K562 (cell line): ENCODE results near the gene STK16. TPM values are rescaled to one million over a fixed set of nuclear protein-coding genes. Genes with fewer than 3 reads are reported as not detected.

Experiments
- ATAC-seq: fragments of 200-7000 bp; cut with Tn5 transposase; 3 replicates; pipeline ENCODE4 v1.9.1; 2020; ENCODE audit warnings: moderate library complexity
- Bru-seq: library from RNA; stranded (reverse); fragments of 400-500 nt; gene quantifications from one replicate; lab custom pipeline; 2021; lab: Mats Ljungman, UMichigan
- BruChase-seq, 2 experiments: library from RNA; stranded (reverse); fragments of 400-500 nt; gene quantifications; one replicate each; lab custom pipeline; 2021; lab: Mats Ljungman, UMichigan
- BruUV-seq: library from RNA; stranded (reverse); fragments of 400-500 nt; replicated peaks from 2 replicates; lab custom pipeline; 2021; lab: Mats Ljungman, UMichigan
- CTCF ChIA-PET: fragments of 300-600 bp; formaldehyde crosslinking; extraction: SDS; loops from one replicate; lab custom pipeline; 2021; ENCODE audit warnings: low intra/inter-chr PET ratio; lab: Yijun Ruan, JAX
- POLR2A ChIA-PET: fragments of 300-600, 350-650 bp; sonication (Branson Sonifier 250); formaldehyde crosslinking; extraction: SDS; loops from one replicate; lab custom pipeline; 2021; ENCODE audit warnings: antibody characterized with exemption, inconsistent platforms; lab: Yijun Ruan, JAX
- DNase-seq, 4 experiments: peaks; one replicate each; pipeline versions ENCODE4 v3.0.0 to v3.0.0-alpha.2; 2011 to 2018; ENCODE audit warnings: low spot score in 3 of 4, mixed read lengths in 3 of 4; ENCODE audit errors: extremely low read depth in 1 of 4
- FAIRE-seq: peaks from 2 replicates; lab custom pipeline; 2011; peaks lifted over from hg19 to GRCh38; lab: Jason Lieb, UNC
- H2AFZ ChIP-seq: 2 replicates; pipeline ENCODE4 v1.6.0; 2011; ENCODE audit warnings: low read depth, low read length, control low read depth, inconsistent platforms
- H3K27ac ChIP-seq: fragments of 200-600 bp; 3 replicates; pipeline ENCODE4 v1.8.0; 2011; ENCODE audit warnings: low read depth, mild to moderate bottlenecking, control low read depth, inconsistent platforms, low read length, moderate library complexity, mixed read lengths; ENCODE audit errors: extremely low read depth
- H3K27me3 ChIP-seq, 2 experiments: fragments of 300-600 bp in 1 of 2; 2 replicates in 1 of 2; 3 replicates in 1 of 2; pipeline versions ENCODE4 v1.6.0 to v1.8.0; 2011; ENCODE audit warnings: inconsistent platforms in 2 of 2, low read length in 2 of 2, mild to moderate bottlenecking in 1 of 2, mixed read lengths in 1 of 2, moderate library complexity in 1 of 2; ENCODE audit not compliant: control insufficient read depth in 2 of 2, insufficient read depth in 2 of 2
- H3K36me3 ChIP-seq: fragments of 300-600 bp; 3 replicates; pipeline ENCODE4 v1.8.0; 2011; ENCODE audit warnings: mild to moderate bottlenecking, low read length, inconsistent platforms; ENCODE audit not compliant: control insufficient read depth, insufficient read depth
- H3K4me1 ChIP-seq, 2 experiments: fragments of 200-600 bp in 1 of 2; replicated peaks in 1 of 2; 2 replicates in 1 of 2; 3 replicates in 1 of 2; pipeline versions ENCODE4 v1.5.1 to v1.8.0; 2011; ENCODE audit warnings: inconsistent platforms in 2 of 2, low read length in 2 of 2, mild to moderate bottlenecking in 1 of 2, mixed read lengths in 1 of 2, moderate library complexity in 1 of 2; ENCODE audit not compliant: control insufficient read depth in 2 of 2, insufficient read depth in 2 of 2
- H3K4me2 ChIP-seq: 2 replicates; pipeline ENCODE4 v1.6.1; 2011; ENCODE audit warnings: low read length, control low read depth, inconsistent platforms, mixed read lengths; ENCODE audit not compliant: insufficient read depth
- H3K4me3 ChIP-seq: fragments of 200-600 bp; sonication (generic), shearing (Covaris generic); 2 replicates; pipeline ENCODE4 v1.5.1; 2016; ENCODE audit warnings: control low read depth, inconsistent platforms
- H3K79me2 ChIP-seq: fragments of 200-600 bp; 3 replicates; pipeline ENCODE4 v1.8.0; 2011; ENCODE audit warnings: low read length, inconsistent platforms; ENCODE audit not compliant: control insufficient read depth, insufficient read depth
- H3K9ac ChIP-seq, 2 experiments: 2 replicates each; pipeline versions ENCODE4 v1.6.0 to v1.6.1; 2011; ENCODE audit warnings: low read depth in 2 of 2, low read length in 2 of 2, control low read depth in 1 of 2, inconsistent platforms in 1 of 2, mild to moderate bottlenecking in 1 of 2, mixed read lengths in 1 of 2; ENCODE audit not compliant: insufficient read depth in 1 of 2
- H3K9me1 ChIP-seq: one replicate; pipeline ENCODE4 v1.6.0; 2011; ENCODE audit warnings: inconsistent platforms, mild to moderate bottlenecking, low read length, moderate library complexity; ENCODE audit not compliant: control insufficient read depth, insufficient read depth
- H3K9me3 ChIP-seq: replicated peaks from 2 replicates; pipeline ENCODE4 v1.5.1; 2011; ENCODE audit warnings: low read depth, low read length, inconsistent platforms; ENCODE audit not compliant: control insufficient read depth, insufficient read depth
- H4K20me1 ChIP-seq: replicated peaks from 2 replicates; pipeline ENCODE4 v1.6.1; 2011; ENCODE audit warnings: low read length, inconsistent platforms, mixed read lengths; ENCODE audit not compliant: control insufficient read depth, insufficient read depth
- ATF7 ChIP-seq: fragments of 450-650 bp; IDR thresholded peaks from 2 replicates; pipeline ENCODE4 v1.7.1; 2014; ENCODE audit warnings: mild to moderate bottlenecking, moderate library complexity
- CCNT2 ChIP-seq: IDR thresholded peaks from 2 replicates; pipeline ENCODE4 v1.6.1; 2011; ENCODE audit warnings: borderline replicate concordance, low read depth, mild to moderate bottlenecking, moderate library complexity, mixed read lengths, low read length; ENCODE audit not compliant: insufficient read length; ENCODE audit errors: extremely low read depth
- CREB1 ChIP-seq, 2 experiments: sonication (generic) in 1 of 2; formaldehyde crosslinking in 1 of 2; IDR thresholded peaks; 2 replicates each; pipeline versions ENCODE4 v1.6.1 to v1.8.0; 2012 to 2022; ENCODE audit warnings: inconsistent platforms in 1 of 2, mild to moderate bottlenecking in 1 of 2, missing genetic modification reagents in 1 of 2, moderate library complexity in 1 of 2
- CTBP1 ChIP-seq: fragments of 450-650 bp; IDR thresholded peaks from 2 replicates; pipeline ENCODE4 v1.6.1; 2016; ENCODE audit warnings: borderline replicate concordance
- CXXC5 ChIP-seq: fragments of 250-450 bp; sonication (Bioruptor Pico); IDR thresholded peaks from 2 replicates; pipeline ENCODE4 v1.8.0; 2022; ENCODE audit warnings: inconsistent platforms, mild to moderate bottlenecking, moderate library complexity
- EGR1 ChIP-seq: fragments of 450-650 bp; conservative IDR thresholded peaks from 2 replicates; pipeline ENCODE4 v1.6.1; 2017; ENCODE audit warnings: mild to moderate bottlenecking
- KAT8 ChIP-seq: fragments of 450-650 bp; IDR thresholded peaks from 2 replicates; pipeline ENCODE4 v1.6.1; 2016; ENCODE audit warnings: low read depth, mild to moderate bottlenecking
- MAZ ChIP-seq, 2 experiments: fragments of 450-650 bp in 1 of 2; sonication (generic) in 1 of 2; formaldehyde crosslinking; IDR thresholded peaks in 1 of 2; conservative IDR thresholded peaks in 1 of 2; 2 replicates each; pipeline versions ENCODE4 v1.4.0 to v1.5.0; 2020; ENCODE audit warnings: mild to moderate bottlenecking in 1 of 2, missing genetic modification reagents in 1 of 2
- RHOXF2B ChIP-seq: fragments of 250-450 bp; sonication (Bioruptor Pico); conservative IDR thresholded peaks from 2 replicates; pipeline ENCODE4 v1.5.1; 2021
- SNRNP70 ChIP-seq: fragments of 200-400 bp; formaldehyde crosslinking; optimal IDR thresholded peaks from 2 replicates; pipeline ENCODE3; 2017; ENCODE audit warnings: low read depth, low read length
- TCF3 ChIP-seq: sonication (generic); formaldehyde crosslinking; IDR thresholded peaks from 2 replicates; pipeline ENCODE4 v1.4.0; 2020; ENCODE audit warnings: mild to moderate bottlenecking, missing genetic modification reagents
- ZNF445 ChIP-seq: fragments of 250-450 bp; sonication (Bioruptor Pico); IDR thresholded peaks from 2 replicates; pipeline ENCODE4 v1.4.0; 2020; ENCODE audit warnings: low read depth, mild to moderate bottlenecking, moderate library complexity
- WGBS: fragments of 100-300 bp; shearing (Covaris generic); methylation state at CpG from one replicate; pipeline ENCODE4 v1.1.6; 2016; ENCODE audit warnings: low coverage, mixed read lengths; ENCODE audit not compliant: insufficient coverage; ENCODE audit errors: missing lambda C conversion rate; 5-methylcytosine and 5-hydroxymethylcytosine counted together
- in situ Hi-C: fragments of 300-500 bp; cut with MboI; formaldehyde crosslinking; loops from 4 replicates; pipeline ENCODE4 v1.15.0; 2018; ENCODE audit warnings: inconsistent platforms, mixed read lengths
- intact Hi-C: fragments of 100-400 bp; cut with micrococcal nuclease; formaldehyde crosslinking; loops from 2 replicates; pipeline ENCODE4 v1.14.2; 2022
- long read RNA-seq, 3 experiments: library from polyadenylated mRNA in 2 of 3; library from RNA in 1 of 3; unstranded in 2 of 3; stranded (forward) in 1 of 3; transcript quantifications; one replicate each; pipeline ENCODE4 v2.0.0, GENCODE V29; 2019 to 2022
- polyA minus RNA-seq, 3 experiments: library from RNA; depleted of rRNA, polyadenylated mRNA; stranded (reverse); fragments of >200 nt; gene quantifications; 2 replicates each; pipeline ENCODE4 v1.2.3, GENCODE V29; 2011
- polyA plus RNA-seq, 8 experiments: library from polyadenylated mRNA; depleted of rRNA in 4 of 8; stranded (reverse) in 5 of 8; unstranded in 3 of 8; fragments of >200 nt; fragmentation: Nextera tagmentation in 2 of 8; fragmentation: Illumina TruSeq in 1 of 8; extraction: Ambion mirVana in 2 of 8; extraction: Trizol in 1 of 8; gene quantifications; 2 replicates each; pipeline versions ENCODE4 v1.2.1 to v1.2.3, GENCODE V29; 2011 to 2014; ENCODE audit warnings: inconsistent platforms in 1 of 8, missing spikeins in 1 of 8
- total RNA-seq, 7 experiments: library from RNA; depleted of rRNA in 6 of 7; stranded (reverse); fragments of >200 nt in 6 of 7; fragmentation: Illumina TruSeq in 2 of 7; extraction: Trizol in 2 of 7; gene quantifications; 2 replicates each; pipeline versions ENCODE4 v1.2.1 to v1.2.3, GENCODE V29; 2011 to 2021; ENCODE audit warnings: low replicate concordance in 1 of 7
- TF ChIP-seq, protein P1 (sequence below): fragments of 200-800 bp; sonication (Bioruptor generic); IDR thresholded peaks from 2 replicates; pipeline ENCODE4 v1.6.1; 2017; ENCODE audit warnings: missing genetic modification characterization, missing compliant biosample characterization

Gene STK16, protein sequence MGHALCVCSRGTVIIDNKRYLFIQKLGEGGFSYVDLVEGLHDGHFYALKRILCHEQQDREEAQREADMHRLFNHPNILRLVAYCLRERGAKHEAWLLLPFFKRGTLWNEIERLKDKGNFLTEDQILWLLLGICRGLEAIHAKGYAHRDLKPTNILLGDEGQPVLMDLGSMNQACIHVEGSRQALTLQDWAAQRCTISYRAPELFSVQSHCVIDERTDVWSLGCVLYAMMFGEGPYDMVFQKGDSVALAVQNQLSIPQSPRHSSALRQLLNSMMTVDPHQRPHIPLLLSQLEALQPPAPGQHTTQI
- total RNA-seq (2011; cell fraction: chromatin; rRNA removed; ENCODE audit: low replicate concordance), result 42.8 and 94.2 TPM in 2 replicates
- total RNA-seq (2011; cell fraction: nucleolus; rRNA removed), result 52.6 and 59.7 TPM in 2 replicates
- 43.8 and 46.6 TPM in 2 replicates for total RNA-seq (2011; cell fraction: nucleoplasm; rRNA removed)
- 5.4 and 9.9 TPM in 2 replicates for total RNA-seq (2014; rRNA removed)
- 13.1 and 17.8 TPM in 2 replicates for total RNA-seq (2014; rRNA removed; fragmentation: Illumina TruSeq; extraction: Trizol)
- 16.4 and 16.9 TPM in 2 replicates for total RNA-seq (2015; rRNA removed; fragmentation: Illumina TruSeq; extraction: Trizol)
- 18.2 and 19.8 TPM in 2 replicates for total RNA-seq (2021)
- polyA plus RNA-seq (2011; rRNA removed), result 34.6 and 41.4 TPM in 2 replicates
- 57.6 and 64.0 TPM in 2 replicates for polyA plus RNA-seq (2011; cell fraction: cytosol; rRNA removed)
- 72.9 and 74.0 TPM in 2 replicates for polyA plus RNA-seq (2011; cell fraction: nucleus; rRNA removed)
- polyA plus RNA-seq (2012), result 17.4 and 29.3 TPM in 2 replicates
- 33.8 and 36.2 TPM in 2 replicates for polyA plus RNA-seq (2014; fragmentation: Illumina TruSeq; extraction: Trizol)
- 10 to 100 TPM in 1 of 2 experiments, 1 to 10 TPM in 1; 5.6 to 12.9 TPM for polyA plus RNA-seq (2014; fragmentation: Nextera tagmentation; extraction: Ambion mirVana)
- 21.0 and 24.6 TPM in 2 replicates for polyA plus RNA-seq (2014; rRNA removed)
- 26.1 and 28.4 TPM in 2 replicates for polyA minus RNA-seq (2011; rRNA and poly(A)+ RNA removed)
- 12.9 and 18.8 TPM in 2 replicates for polyA minus RNA-seq (2011; cell fraction: cytosol; rRNA and poly(A)+ RNA removed)
- 40.4 and 52.2 TPM in 2 replicates for polyA minus RNA-seq (2011; cell fraction: nucleus; rRNA and poly(A)+ RNA removed)
- percentile 88 among the genes with signal in this experiment for Bru-seq, nascent RNA
- BruChase-seq, experiment 1, labeled RNA remaining after a 2-hour chase, result percentile 68 among the genes with signal in this experiment
- percentile 73 among the genes with signal in this experiment for BruChase-seq, experiment 2, labeled RNA remaining after a 6-hour chase
- long read RNA-seq, experiment 1, partial matches to known transcripts, result 3 of 10 reads
- long read RNA-seq, experiment 1, other reads (novel, unspliced or antisense), result 6 of 10 reads
- long read RNA-seq, experiment 2, partial matches to known transcripts, result 16 of 30 reads
- long read RNA-seq, experiment 2, other reads (novel, unspliced or antisense), result 9 of 30 reads
- long read RNA-seq, experiment 3, transcript STK16-204 (8 exons, 2,868 nt), result major isoform, 6 of 17 reads
- long read RNA-seq, experiment 3, partial matches to known transcripts, result 3 of 17 reads
- long read RNA-seq, experiment 3, other reads (novel, unspliced or antisense), result 6 of 17 reads

DNA sequence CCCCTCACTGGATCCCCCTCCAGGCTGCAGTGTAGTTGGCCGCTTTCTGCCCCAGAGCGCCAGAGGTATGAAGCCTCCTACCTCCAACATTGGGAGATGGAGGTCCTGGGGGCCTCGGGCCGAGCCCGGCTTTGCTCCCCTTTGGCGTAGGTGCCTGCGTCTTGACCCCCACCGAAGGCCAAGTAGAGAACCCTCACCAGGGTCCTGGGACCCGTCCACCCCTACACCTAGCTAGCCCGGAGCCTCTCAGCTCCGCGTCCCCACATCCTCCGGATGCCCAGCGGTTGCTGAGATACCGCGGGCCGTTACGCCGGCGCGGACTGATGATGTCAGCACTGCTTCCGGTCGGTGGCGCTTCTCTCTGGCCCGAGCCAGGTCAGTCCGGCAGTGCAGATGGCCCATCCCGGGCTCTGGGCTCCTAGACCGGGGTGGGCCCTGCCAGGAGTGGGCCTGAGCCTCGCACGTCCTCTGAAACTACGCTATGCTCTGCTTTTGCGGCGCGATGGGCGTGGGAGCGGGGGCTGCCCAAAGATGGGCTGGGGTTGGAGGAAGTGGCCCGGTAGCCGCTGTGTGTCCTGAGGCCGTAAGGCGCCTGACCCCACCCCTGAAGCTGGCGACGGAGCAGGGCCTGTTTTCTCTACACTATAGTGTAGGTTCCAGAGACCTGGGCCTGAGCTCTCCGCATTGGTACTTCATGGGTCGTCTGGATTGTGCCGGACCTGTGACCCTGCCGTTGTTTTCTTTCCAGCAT is at the start of gene STK16, which contains the start of gene GLB1L:
Gene STK16 (plus strand): TSS at position 332 of the 751 bp plus-strand sequence. CDS start 521 bp downstream, outside the sequence.
Gene GLB1L (minus strand): TSS at position 297 of the 751 bp plus-strand sequence. CDS start 1,871 bp downstream, outside the sequence.
- in situ Hi-C loops (no loop called here), intact Hi-C loops (loop anchor here (2.0 kb wide), 1 partner anchor 17 kb away; the partner anchor contains the start of genes ANKZF1 and ATG9A)
- Histone ChIP-seq H3K9me1 (no peaks in the 10 kb centered on the region), H3K4me2 (peak within 1 kb of the TSS; percentile 92), H3K27me3 (no peaks in the 10 kb centered on the region), H4K20me1 (0 out of 2 replicates have a peak, but pooled peaks cover 3% of the 10 kb centered on the region), H3K27ac (peak within 1 kb of the TSS; percentile 95), H3K4me1 (peaks cover 21 to 32% of the 10 kb centered on the region in 2 experiments; a peak in 4 of 5 replicates), H2AFZ (peak within 1 kb of the TSS; percentile 86), H3K79me2 (peaks cover 17% of the 10 kb centered on the region), H3K9ac (peak within 1 kb of the TSS; percentile 94 to 99), H3K36me3 (peaks cover 39% of the 10 kb centered on the region), H3K9me3 (no peaks in the 10 kb centered on the region), H3K4me3 (peak within 1 kb of the TSS; percentile 93)
- BruUV-seq, result TSS peak; percentile 76
- ChIA-PET CTCF (no interaction called here), POLR2A (interaction anchor here (0.6 to 2.2 kb wide), 13 partner anchors 8 to 641 kb away, joined by 3 to 12 read pairs (median 4); partner anchors contain the start of genes ANKZF1, ATG9A, DNAJB2 and DNPEP)
- FAIRE-seq (peak; percentile 86), DNase-seq (peak; percentile 89 to 93 (median 90)), ATAC-seq (peak; percentile 92)
- 1% methylated on average over 19 of the region's 46 CpGs for WGBS
- peak; percentile 48; the same call in 1 of the 2 replicates for TF ChIP-seq CTBP1
- TF ChIP-seq MAZ (CRISPR knock-in tag; conservative IDR thresholded peaks at IDR 0.05 in 1 of 2, IDR thresholded peaks at IDR 0.05 in 1 of 2), result peak; percentile 68 to 80; a peak in 3 of 4 replicates
- no peak for TF ChIP-seq SNRNP70
- TF ChIP-seq, protein P1, sequence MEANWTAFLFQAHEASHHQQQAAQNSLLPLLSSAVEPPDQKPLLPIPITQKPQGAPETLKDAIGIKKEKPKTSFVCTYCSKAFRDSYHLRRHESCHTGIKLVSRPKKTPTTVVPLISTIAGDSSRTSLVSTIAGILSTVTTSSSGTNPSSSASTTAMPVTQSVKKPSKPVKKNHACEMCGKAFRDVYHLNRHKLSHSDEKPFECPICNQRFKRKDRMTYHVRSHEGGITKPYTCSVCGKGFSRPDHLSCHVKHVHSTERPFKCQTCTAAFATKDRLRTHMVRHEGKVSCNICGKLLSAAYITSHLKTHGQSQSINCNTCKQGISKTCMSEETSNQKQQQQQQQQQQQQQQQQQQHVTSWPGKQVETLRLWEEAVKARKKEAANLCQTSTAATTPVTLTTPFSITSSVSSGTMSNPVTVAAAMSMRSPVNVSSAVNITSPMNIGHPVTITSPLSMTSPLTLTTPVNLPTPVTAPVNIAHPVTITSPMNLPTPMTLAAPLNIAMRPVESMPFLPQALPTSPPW (CRISPR knock-in tag), result peak; percentile 49; the same call in 1 of the 2 replicates
- no peak for TF ChIP-seq EGR1
- TF ChIP-seq RHOXF2B (CRISPR knock-in tag), result no peak
- TF ChIP-seq TCF3, result 0 out of 2 replicates have a peak, but pooled peaks have one; percentile 8
- peak; percentile 61 for TF ChIP-seq CXXC5 (CRISPR knock-in tag)
- TF ChIP-seq ZNF445 (CRISPR knock-in tag), result no peak
- TF ChIP-seq ATF7, result peak; percentile 77; the same call in 1 of the 2 replicates
- TF ChIP-seq CREB1 (IDR thresholded peaks at IDR 0.05), result peak; percentile 93
- peak; percentile 98 for TF ChIP-seq CREB1 (CRISPR knock-in tag; IDR thresholded peaks at IDR 0.05)
- TF ChIP-seq KAT8, result no peak
- TF ChIP-seq CCNT2, result peak; percentile 46
